Hepatocyte (in vitro differentiated cells): ENCODE results near the gene LATS2.

ENCODE experiments used
- CTCF ChIP-seq: fragments of 200-600 bp; sonication (generic); IDR thresholded peaks from 2 replicates; pipeline ENCODE4 v1.5.1; 2016; ENCODE audit warnings: antibody characterized with exemption, mild to moderate bottlenecking; ENCODE audit not compliant: poor library complexity
- EZH2 ChIP-seq: fragments of 200-600 bp; sonication (generic); IDR thresholded peaks from 2 replicates; pipeline ENCODE4 v1.6.1; 2016; ENCODE audit warnings: antibody characterized with exemption, mild to moderate bottlenecking, borderline replicate concordance
- EZH2phosphoT487 ChIP-seq: fragments of 200-600 bp; sonication (generic); IDR thresholded peaks from one replicate; pipeline ENCODE4 v1.6.1; 2018; ENCODE audit warnings: antibody characterized with exemption, mild to moderate bottlenecking, low read depth, moderate library complexity; ENCODE audit not compliant: unreplicated experiment, severe bottlenecking

- no peak for TF ChIP-seq CTCF
- TF ChIP-seq EZH2: no peak
- TF ChIP-seq EZH2phosphoT487: no peak
Measured at GRCh38 chr13:20991741-20992520, 69.5 kb downstream of the LATS2 start.
